Neural cell (in vitro differentiated cells): Measurements from ENCODE around the gene FGF4. TPM values are rescaled to one million over a fixed set of nuclear protein-coding genes. Genes with fewer than 3 reads are reported as not detected.

ENCODE experiments used
- H2AFZ ChIP-seq: fragments of 200-600, 300-800 bp; sonication (generic), shearing (Covaris generic); 2 replicates; pipeline ENCODE4 v1.6.0; 2014; ENCODE audit warnings: low read depth, mild to moderate bottlenecking, antibody characterized with exemption, low read length, moderate library complexity
- H3F3A ChIP-seq: fragments of 200-600 bp; shearing (Covaris generic); 2 replicates; pipeline ENCODE4 v1.6.1; 2016; ENCODE audit warnings: mild to moderate bottlenecking, moderate library complexity, mixed read lengths, antibody characterized with exemption, low read length; ENCODE audit not compliant: insufficient read depth, poor library complexity, severe bottlenecking
- H3K27ac ChIP-seq: fragments of 200-600, 300-800 bp; sonication (generic), shearing (Covaris generic); 2 replicates; pipeline ENCODE4 v1.5.1; 2014; ENCODE audit warnings: mild to moderate bottlenecking, low read length, moderate library complexity
- H3K27me3 ChIP-seq: fragments of 300-800, 200-600 bp; sonication (generic), shearing (Covaris generic); 2 replicates; pipeline ENCODE4 v1.6.0; 2014; ENCODE audit warnings: mild to moderate bottlenecking, low read depth, low read length, moderate library complexity; ENCODE audit not compliant: insufficient read depth
- H3K36me3 ChIP-seq: fragments of 300-800, 200-600 bp; sonication (generic), shearing (Covaris generic); 2 replicates; pipeline ENCODE4 v1.5.1; 2014; ENCODE audit warnings: mild to moderate bottlenecking, antibody characterized with exemption, low read length, moderate library complexity; ENCODE audit not compliant: insufficient read depth
- H3K4me2 ChIP-seq: fragments of 300-800, 200-600 bp; sonication (generic), shearing (Covaris generic); 2 replicates; pipeline ENCODE4 v1.6.0; 2014; ENCODE audit warnings: mild to moderate bottlenecking, low read length
- H3K4me3 ChIP-seq: fragments of 300-800, 200-600 bp; sonication (generic), shearing (Covaris generic); 2 replicates; pipeline ENCODE4 v1.5.1; 2014; ENCODE audit warnings: mild to moderate bottlenecking, low read length, moderate library complexity
- H3K79me2 ChIP-seq: fragments of 200-600 bp; shearing (Covaris generic); replicated peaks from 2 replicates; pipeline ENCODE4 v1.6.0; 2014; ENCODE audit warnings: mild to moderate bottlenecking, low read length, moderate library complexity; ENCODE audit not compliant: insufficient read depth
- H3K9ac ChIP-seq: fragments of 300-800, 200-600 bp; sonication (generic), shearing (Covaris generic); 2 replicates; pipeline ENCODE4 v1.6.1; 2016; ENCODE audit warnings: mild to moderate bottlenecking, low read length, mixed read lengths
- H3K9me2 ChIP-seq: fragments of 200-600 bp; shearing (Covaris generic); 2 replicates; pipeline ENCODE4 v1.6.1; 2016; ENCODE audit warnings: mild to moderate bottlenecking, low read length, mixed read lengths; ENCODE audit not compliant: insufficient read depth
- H3K9me3 ChIP-seq: fragments of 200-600, 300-800 bp; sonication (generic), shearing (Covaris generic); 2 replicates; pipeline ENCODE4 v1.6.1; 2016; ENCODE audit warnings: mild to moderate bottlenecking, mixed run types, low read length, moderate library complexity, mixed read lengths
- H4K20me1 ChIP-seq: fragments of 200-600 bp; shearing (Covaris generic); 2 replicates; pipeline ENCODE4 v1.6.1; 2016; ENCODE audit warnings: mild to moderate bottlenecking, mixed run types; ENCODE audit not compliant: insufficient read depth
- EP300 ChIP-seq: fragments of 450-650 bp; conservative IDR thresholded peaks from 2 replicates; pipeline ENCODE4 v1.6.1; 2014; ENCODE audit warnings: antibody characterized with exemption, mild to moderate bottlenecking, moderate library complexity; ENCODE audit not compliant: poor library complexity, severe bottlenecking
- EZH2 ChIP-seq: fragments of 200-600, 300-800 bp; shearing (Covaris generic), sonication (generic); IDR thresholded peaks from 2 replicates; pipeline ENCODE4 v1.6.1; 2014; ENCODE audit warnings: antibody characterized with exemption, low read length, borderline replicate concordance, mild to moderate bottlenecking; ENCODE audit not compliant: insufficient read depth, poor library complexity, severe bottlenecking
- MXI1 ChIP-seq: fragments of 450-650 bp; conservative IDR thresholded peaks from 2 replicates; pipeline ENCODE4 v1.6.1; 2014; ENCODE audit warnings: antibody characterized with exemption, mild to moderate bottlenecking; ENCODE audit not compliant: poor library complexity, severe bottlenecking
- POLR2AphosphoS5 ChIP-seq: IDR thresholded peaks from 2 replicates; pipeline ENCODE4 v1.6.1; 2012
- RAD21 ChIP-seq: fragments of 450-650 bp; conservative IDR thresholded peaks from 2 replicates; pipeline ENCODE4 v1.6.1; 2014; ENCODE audit warnings: antibody characterized with exemption, mild to moderate bottlenecking, moderate library complexity
- SMC3 ChIP-seq: fragments of 450-650 bp; conservative IDR thresholded peaks from 2 replicates; pipeline ENCODE4 v1.6.1; 2014; ENCODE audit warnings: antibody characterized with exemption, mild to moderate bottlenecking, moderate library complexity; ENCODE audit not compliant: poor library complexity
- TAF1 ChIP-seq: IDR thresholded peaks from 2 replicates; pipeline ENCODE4 v1.6.1; 2012; ENCODE audit warnings: low read depth
- polyA plus RNA-seq: library from polyadenylated mRNA; depleted of rRNA; stranded (reverse); fragments of >200 nt; gene quantifications from 2 replicates; pipeline ENCODE4 v1.2.3, GENCODE V29; 2014
- TF ChIP-seq, protein P1 (sequence below): IDR thresholded peaks from 2 replicates; pipeline ENCODE4 v1.6.1; 2012; ENCODE audit warnings: borderline replicate concordance
- TF ChIP-seq, protein P2 (sequence below): fragments of 450-650 bp; IDR thresholded peaks from 2 replicates; pipeline ENCODE4 v1.5.1; 2014; ENCODE audit warnings: antibody characterized with exemption, mild to moderate bottlenecking, moderate library complexity; ENCODE audit not compliant: poor library complexity, severe bottlenecking

Gene FGF4
- polyA plus RNA-seq, 1 donor from 2014 or later: not detected

DNA sequence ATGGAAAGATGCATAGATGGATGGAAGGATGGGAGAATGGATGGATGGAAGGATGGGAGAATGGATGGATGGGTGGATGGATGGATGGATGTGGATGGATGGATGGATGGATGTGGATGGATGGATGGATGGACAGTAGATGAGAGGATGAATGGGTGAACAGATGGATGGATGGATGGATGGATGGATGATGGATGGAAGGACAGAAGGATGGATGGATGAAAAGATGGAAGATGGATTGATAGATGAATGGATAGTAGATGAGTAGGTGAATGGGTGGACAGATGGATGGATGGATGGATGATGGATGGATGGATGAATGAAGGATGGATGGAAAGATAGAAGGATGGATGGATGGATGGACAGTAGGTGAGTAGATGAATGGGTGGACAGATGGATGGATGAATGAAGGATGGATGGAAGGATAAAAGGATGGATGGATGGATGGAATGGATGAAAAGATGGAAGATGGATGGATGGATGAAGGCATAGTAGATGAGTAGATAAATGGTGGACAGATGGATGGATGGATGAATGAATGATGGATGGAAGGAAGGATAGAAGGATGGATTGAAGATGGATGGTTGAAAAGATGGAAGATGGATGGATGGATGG is 28.6 kb upstream of the FGF4 start:
- H3K9me2 ChIP-seq: no peaks in the 10 kb centered on the region

DNA sequence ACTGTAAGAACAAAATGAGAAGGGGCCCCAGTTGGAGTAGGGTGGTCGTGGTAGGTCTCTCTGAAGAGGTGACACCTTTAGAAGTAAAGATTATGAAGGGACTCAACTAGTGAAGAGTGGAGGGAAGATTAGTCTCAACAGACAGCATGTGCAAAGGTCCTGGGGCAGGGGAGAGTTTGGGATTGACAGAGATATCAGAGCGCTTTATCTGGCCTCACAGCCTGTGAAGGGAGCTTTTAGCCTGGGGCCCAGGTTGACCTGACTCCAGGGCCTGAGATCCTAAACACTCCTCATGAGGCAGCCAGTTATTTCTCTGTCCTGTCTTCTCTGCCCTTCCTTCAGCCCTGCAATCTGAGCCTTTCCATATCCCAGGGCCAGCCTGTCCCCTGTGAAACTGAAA is 27.9 kb upstream of the FGF4 start:
- Histone ChIP-seq H3K9me3 (no peaks in the 10 kb centered on the region), H3K9me2 (no peaks in the 10 kb centered on the region)

More for the DNA sequence above, 28.6 kb upstream of the FGF4 start:
- no peak overlapping the region for H3K4me3 ChIP-seq
- H3K27ac ChIP-seq: no peak overlapping the region
- H3K36me3 ChIP-seq: no peaks in the 10 kb centered on the region
- no peak overlapping the region for H3K4me2 ChIP-seq
- no peaks in the 10 kb centered on the region for H3K9me3 ChIP-seq
- no peak for TF ChIP-seq EZH2
- no peak for TF ChIP-seq MXI1
- TF ChIP-seq RAD21: no peak
- TF ChIP-seq SMC3: no peak
- no peak for TF ChIP-seq TAF1
- no peak for TF ChIP-seq POLR2AphosphoS5
- no peak for TF ChIP-seq EP300
- TF ChIP-seq, protein P1, sequence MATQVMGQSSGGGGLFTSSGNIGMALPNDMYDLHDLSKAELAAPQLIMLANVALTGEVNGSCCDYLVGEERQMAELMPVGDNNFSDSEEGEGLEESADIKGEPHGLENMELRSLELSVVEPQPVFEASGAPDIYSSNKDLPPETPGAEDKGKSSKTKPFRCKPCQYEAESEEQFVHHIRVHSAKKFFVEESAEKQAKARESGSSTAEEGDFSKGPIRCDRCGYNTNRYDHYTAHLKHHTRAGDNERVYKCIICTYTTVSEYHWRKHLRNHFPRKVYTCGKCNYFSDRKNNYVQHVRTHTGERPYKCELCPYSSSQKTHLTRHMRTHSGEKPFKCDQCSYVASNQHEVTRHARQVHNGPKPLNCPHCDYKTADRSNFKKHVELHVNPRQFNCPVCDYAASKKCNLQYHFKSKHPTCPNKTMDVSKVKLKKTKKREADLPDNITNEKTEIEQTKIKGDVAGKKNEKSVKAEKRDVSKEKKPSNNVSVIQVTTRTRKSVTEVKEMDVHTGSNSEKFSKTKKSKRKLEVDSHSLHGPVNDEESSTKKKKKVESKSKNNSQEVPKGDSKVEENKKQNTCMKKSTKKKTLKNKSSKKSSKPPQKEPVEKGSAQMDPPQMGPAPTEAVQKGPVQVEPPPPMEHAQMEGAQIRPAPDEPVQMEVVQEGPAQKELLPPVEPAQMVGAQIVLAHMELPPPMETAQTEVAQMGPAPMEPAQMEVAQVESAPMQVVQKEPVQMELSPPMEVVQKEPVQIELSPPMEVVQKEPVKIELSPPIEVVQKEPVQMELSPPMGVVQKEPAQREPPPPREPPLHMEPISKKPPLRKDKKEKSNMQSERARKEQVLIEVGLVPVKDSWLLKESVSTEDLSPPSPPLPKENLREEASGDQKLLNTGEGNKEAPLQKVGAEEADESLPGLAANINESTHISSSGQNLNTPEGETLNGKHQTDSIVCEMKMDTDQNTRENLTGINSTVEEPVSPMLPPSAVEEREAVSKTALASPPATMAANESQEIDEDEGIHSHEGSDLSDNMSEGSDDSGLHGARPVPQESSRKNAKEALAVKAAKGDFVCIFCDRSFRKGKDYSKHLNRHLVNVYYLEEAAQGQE: no peak
- TF ChIP-seq, protein P2, sequence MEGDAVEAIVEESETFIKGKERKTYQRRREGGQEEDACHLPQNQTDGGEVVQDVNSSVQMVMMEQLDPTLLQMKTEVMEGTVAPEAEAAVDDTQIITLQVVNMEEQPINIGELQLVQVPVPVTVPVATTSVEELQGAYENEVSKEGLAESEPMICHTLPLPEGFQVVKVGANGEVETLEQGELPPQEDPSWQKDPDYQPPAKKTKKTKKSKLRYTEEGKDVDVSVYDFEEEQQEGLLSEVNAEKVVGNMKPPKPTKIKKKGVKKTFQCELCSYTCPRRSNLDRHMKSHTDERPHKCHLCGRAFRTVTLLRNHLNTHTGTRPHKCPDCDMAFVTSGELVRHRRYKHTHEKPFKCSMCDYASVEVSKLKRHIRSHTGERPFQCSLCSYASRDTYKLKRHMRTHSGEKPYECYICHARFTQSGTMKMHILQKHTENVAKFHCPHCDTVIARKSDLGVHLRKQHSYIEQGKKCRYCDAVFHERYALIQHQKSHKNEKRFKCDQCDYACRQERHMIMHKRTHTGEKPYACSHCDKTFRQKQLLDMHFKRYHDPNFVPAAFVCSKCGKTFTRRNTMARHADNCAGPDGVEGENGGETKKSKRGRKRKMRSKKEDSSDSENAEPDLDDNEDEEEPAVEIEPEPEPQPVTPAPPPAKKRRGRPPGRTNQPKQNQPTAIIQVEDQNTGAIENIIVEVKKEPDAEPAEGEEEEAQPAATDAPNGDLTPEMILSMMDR: no peak
- H2AFZ ChIP-seq: no peak overlapping the region
- no peaks in the 10 kb centered on the region for H3K27me3 ChIP-seq
- no peaks in the 10 kb centered on the region for H4K20me1 ChIP-seq
- no peak overlapping the region for H3K9ac ChIP-seq
- H3F3A ChIP-seq: no peaks in the 10 kb centered on the region
- H3K79me2 ChIP-seq: no peaks in the 10 kb centered on the region

More for the DNA sequence above, 27.9 kb upstream of the FGF4 start:
- Histone ChIP-seq H3K27me3 (no peaks in the 10 kb centered on the region), H3K4me3 (no peak overlapping the region), H4K20me1 (no peaks in the 10 kb centered on the region), H3K4me2 (no peak overlapping the region), H3K36me3 (no peaks in the 10 kb centered on the region), H2AFZ (no peak overlapping the region), H3K9ac (no peak overlapping the region), H3F3A (no peaks in the 10 kb centered on the region), H3K27ac (no peak overlapping the region), H3K79me2 (no peaks in the 10 kb centered on the region)
- TF ChIP-seq, protein P1: no peak
- TF ChIP-seq TAF1 (no peak), EZH2 (no peak), SMC3 (no peak), EP300 (no peak), POLR2AphosphoS5 (no peak), MXI1 (no peak), RAD21 (no peak)
- TF ChIP-seq, protein P2: no peak
